KOPT-K1 (cell line): ENCODE results near the gene ASIC4.

Experiments used
- H3K27ac ChIP-seq: fragments of 200-600 bp; sonication (generic); 2 replicates; pipeline ENCODE4 v1.5.1; 2016; ENCODE audit warnings: antibody characterized with exemption, mild to moderate bottlenecking, low read depth, low read length; ENCODE audit not compliant: poor library complexity, severe bottlenecking
- H3K36me3 ChIP-seq: fragments of 200-600 bp; sonication (generic); 2 replicates; pipeline ENCODE4 v1.5.1; 2017; ENCODE audit warnings: antibody characterized with exemption, mild to moderate bottlenecking, low read length, moderate library complexity; ENCODE audit not compliant: insufficient read depth
- H3K9me3 ChIP-seq: fragments of 200-600 bp; sonication (generic); 2 replicates; pipeline ENCODE4 v1.5.1; 2017; ENCODE audit warnings: antibody characterized with exemption, low read length, mild to moderate bottlenecking; ENCODE audit not compliant: insufficient read depth, poor library complexity, severe bottlenecking

The ASIC4 gene

DNA sequence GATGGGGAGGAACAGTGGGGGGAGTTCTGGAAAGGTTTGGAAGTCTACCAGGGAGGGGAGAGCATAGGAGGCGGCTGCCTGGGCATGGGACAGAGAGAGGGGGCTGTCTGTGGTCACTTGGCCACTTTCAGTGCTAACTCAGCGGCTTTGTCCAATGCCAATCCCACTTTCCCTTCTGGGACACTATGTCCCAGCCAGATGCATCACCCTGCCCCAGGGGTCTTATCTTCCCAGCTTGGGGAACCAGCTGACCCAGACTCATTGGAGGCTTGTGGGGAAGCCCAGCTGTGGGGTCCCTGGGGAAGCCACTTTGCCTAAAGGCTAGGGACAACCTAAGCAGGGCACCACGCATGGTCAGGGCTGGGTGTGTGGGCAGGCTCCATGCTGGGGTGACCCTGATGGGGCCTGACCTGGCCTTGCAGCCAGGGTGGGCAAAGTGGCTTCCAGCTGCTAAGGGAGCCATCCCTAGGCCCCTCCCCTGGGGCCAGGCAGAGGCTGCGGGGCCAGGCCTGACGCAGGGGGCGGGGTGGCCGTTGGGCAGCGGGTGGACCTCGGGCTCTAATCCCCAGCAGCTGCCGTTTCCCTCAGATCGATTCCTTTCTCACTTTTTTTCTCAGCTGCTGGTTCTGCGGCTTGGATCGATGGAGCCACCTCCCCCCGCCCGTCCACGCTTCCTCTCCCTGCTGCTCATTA lies 1.6 kb upstream of the ASIC4 start:
- no peaks in the 10 kb centered on the region for H3K9me3 ChIP-seq
- no peak overlapping the region for H3K27ac ChIP-seq
- H3K36me3 ChIP-seq, result no peaks in the 10 kb centered on the region

DNA sequence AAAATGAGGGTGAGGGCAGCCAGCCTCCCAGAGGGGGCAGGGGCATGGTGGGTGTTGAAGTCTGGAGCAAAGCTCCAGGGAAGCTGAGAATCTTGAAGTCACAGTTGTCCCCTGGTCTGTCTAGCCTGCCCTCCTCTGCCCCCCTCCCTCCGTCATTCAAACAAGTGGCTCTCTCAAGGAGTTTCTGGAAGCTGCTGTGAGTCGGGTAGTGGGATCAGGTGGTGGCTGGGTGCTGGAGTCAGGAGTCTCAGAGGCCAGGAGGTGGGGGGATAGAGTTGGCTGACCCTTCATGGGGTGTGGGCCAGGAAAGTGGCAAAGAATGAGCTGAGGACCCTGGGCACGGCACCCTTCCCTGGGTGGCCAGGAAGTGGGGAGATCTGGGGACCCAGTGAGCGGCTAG lies 495 bp upstream of the ASIC4 start:
- H3K27ac ChIP-seq, result no peak overlapping the region

DNA sequence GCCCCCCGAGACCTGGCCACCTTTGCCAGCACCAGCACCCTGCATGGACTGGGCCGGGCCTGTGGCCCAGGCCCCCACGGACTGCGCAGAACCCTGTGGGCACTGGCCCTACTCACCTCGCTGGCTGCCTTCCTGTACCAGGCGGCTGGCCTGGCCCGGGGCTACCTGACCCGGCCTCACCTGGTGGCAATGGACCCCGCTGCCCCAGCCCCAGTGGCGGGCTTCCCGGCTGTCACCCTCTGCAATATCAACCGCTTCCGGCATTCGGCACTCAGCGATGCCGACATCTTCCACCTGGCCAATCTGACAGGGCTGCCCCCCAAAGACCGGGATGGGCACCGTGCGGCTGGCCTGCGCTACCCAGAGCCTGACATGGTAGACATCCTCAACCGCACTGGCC lies 554 bp downstream of the ASIC4 start:
- no peaks in the 10 kb centered on the region for H3K9me3 ChIP-seq
- no peaks in the 10 kb centered on the region for H3K36me3 ChIP-seq
- H3K27ac ChIP-seq, result no peak overlapping the region

More for the DNA sequence above, 495 bp upstream of the ASIC4 start:
- H3K36me3 ChIP-seq, result no peaks in the 10 kb centered on the region
- H3K9me3 ChIP-seq, result no peaks in the 10 kb centered on the region

GRCh38 chr2:219515874-219516629 lies 1.8 kb downstream of the ASIC4 start:
- no peaks in the 10 kb centered on the region for H3K36me3 ChIP-seq
- no peak overlapping the region for H3K27ac ChIP-seq
- no peaks in the 10 kb centered on the region for H3K9me3 ChIP-seq

- Histone ChIP-seq H3K9me3 (no peaks in the 10 kb centered on the region), H3K36me3 (no peaks in the 10 kb centered on the region), H3K27ac (no peak overlapping the region)
Observed at GRCh38 chr2:219516888-219517287, 2.6 kb downstream of the ASIC4 start.

DNA sequence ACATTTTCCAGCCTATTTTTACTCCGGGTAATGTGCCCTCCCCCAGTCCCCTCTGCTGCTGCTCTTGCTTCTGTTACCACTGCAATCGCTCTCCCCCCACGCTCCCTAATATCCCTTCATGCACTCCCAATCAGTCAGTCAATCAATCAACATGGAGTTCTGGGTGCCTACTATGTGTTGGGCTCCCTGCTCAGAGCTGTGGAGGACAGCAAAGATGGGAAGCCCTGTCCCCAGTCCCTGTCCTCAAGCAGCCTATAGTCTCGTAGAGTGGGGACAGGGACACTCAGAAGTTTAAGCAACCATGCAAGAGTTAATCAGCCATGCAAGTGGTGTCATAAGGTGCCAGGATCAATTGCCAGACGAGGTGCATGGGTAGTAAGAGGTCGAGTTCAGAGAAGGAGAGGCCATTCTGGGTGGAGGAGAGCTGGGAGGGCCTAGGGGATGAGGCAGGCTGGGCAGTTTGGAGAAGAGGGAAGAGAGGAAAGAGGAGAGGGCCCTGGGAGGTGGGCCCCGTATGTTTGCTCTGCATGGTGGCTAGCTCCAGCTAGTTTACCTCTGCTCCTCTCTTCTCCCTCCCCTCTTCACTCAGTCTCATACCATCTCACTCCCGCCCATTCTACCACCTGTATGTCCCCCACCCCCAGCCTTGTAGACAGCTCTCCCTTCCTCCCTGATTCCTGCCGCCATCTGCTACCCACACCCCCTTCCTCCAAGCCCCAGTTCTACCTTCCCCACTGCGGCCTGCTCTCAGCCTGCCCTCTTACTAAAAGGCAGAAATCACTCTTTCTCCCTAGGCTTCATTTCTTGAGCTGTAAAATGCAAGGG lies 3.9 kb downstream of the ASIC4 start:
- no peaks in the 10 kb centered on the region for H3K36me3 ChIP-seq
- H3K27ac ChIP-seq, result no peak overlapping the region

GRCh38 chr2:219519526-219519916 lies 5.2 kb downstream of the ASIC4 start:
- H3K9me3 ChIP-seq, result no peaks in the 10 kb centered on the region
- no peak overlapping the region for H3K27ac ChIP-seq
- H3K36me3 ChIP-seq, result no peaks in the 10 kb centered on the region

More for the DNA sequence above, 3.9 kb downstream of the ASIC4 start:
- H3K9me3 ChIP-seq, result no peaks in the 10 kb centered on the region

DNA sequence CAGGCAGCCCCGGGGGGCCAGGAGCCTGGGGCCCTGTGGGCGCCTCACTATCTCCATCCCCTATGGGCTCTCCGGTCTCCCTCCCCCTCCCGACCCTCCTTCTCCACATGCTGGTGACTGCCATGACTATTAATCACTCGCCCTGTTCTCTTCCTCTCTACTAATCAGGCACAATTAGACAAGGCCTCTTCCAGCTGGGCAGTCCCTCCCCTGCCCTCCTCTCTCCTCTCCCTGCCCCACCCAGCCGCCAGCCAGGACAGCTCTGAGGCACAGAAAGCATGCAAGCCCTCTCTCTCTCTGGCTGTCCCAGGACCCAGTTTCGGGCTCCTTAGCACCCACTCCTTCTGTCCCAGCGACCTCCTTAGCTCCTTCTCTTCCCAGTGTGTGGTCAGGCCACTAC lies 5.8 kb downstream of the ASIC4 start:
- Histone ChIP-seq H3K9me3 (no peaks in the 10 kb centered on the region), H3K27ac (no peak overlapping the region), H3K36me3 (no peaks in the 10 kb centered on the region)

DNA sequence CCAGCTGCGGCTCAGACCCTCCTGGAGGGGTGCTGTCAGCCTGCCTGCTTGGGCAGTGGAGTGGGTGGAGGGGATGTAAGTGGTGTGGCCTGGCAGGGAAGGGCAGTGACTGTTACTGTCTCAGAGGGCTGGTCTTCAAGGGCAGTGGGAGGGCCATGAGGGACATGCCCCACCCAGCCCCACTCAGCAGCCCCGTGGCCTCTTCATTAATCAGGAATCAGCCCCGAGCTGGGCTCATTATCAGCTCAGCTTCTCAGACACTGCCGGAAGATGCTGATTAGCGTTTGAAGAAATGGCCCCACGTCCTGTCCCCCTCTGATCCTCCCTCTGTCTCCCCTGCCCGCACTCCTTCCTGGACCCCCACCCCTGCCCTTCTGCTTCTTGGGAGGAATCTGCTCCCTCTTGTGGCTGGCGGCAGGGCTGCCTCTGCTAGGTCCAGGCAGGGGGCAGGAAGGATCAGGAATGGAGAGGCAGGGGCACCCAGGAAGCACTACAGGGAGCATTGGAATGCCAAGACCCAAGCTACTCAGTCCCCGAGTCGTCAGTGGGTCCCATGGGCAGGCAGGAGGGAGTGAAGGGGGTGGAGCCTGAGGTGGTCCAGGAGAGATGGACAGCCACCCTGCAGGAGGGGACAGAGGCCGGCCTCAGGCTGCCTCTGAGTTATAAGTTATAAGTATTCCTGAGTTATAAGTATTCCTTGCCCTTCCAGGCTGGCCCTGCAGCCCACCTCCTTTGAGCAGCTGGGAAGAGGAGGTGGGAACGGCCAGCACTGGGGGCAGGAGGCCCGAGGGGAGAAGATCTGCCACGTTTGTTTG lies 7.0 kb downstream of the ASIC4 start:
- Histone ChIP-seq H3K36me3 (no peaks in the 10 kb centered on the region), H3K9me3 (no peaks in the 10 kb centered on the region), H3K27ac (no peak overlapping the region)

DNA sequence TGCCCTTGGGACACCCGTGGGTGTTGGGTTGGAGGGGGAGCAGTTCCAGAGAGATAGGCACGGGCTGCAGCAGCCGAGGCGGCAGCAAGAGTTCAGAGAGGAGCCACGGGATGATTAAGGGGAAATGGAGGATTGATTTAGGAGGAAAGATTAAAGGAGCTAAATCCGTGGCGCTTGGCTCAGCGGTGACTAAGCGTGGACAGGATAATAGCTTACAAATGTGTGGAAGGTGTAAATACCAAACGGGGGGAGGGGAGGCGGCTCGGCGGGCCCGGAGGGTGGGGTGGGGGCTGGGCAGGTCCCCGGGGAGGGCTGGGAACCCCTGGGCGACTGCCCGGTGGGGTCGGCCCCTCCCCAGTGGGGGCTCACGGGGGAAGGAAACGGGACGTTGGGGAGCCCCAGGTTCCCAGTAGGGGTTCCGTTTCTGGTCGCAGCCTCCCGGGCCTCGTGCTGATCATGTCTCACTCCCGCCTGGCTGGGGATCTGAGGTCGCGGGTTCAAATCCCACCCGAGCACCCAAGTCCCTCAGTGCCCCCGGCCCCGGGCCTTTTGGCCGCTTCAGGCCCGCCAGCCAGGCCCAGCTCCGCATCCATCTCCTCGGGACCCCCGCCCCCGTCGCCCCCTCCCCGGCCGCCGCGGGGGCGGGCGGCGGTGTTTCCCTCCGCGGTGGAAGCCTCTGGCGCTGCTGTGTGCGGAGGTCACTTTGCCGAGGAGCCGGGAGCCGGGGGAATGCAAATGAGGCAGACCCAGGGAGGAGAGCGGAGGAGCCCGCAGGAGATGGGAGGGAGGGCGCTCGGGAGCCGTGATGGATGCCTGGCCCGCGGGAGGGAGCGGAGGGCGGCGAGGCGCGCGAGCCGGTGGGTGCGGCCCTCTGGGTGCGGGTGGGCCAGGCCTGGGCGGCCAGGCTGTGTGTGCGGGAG lies 8.1 kb downstream of the ASIC4 start:
- no peaks in the 10 kb centered on the region for H3K9me3 ChIP-seq
- no peak overlapping the region for H3K27ac ChIP-seq
- H3K36me3 ChIP-seq, result no peaks in the 10 kb centered on the region

GRCh38 chr2:219523031-219523671 lies 8.9 kb downstream of the ASIC4 start:
- Histone ChIP-seq H3K27ac (no peak overlapping the region), H3K9me3 (no peaks in the 10 kb centered on the region), H3K36me3 (no peaks in the 10 kb centered on the region)

DNA sequence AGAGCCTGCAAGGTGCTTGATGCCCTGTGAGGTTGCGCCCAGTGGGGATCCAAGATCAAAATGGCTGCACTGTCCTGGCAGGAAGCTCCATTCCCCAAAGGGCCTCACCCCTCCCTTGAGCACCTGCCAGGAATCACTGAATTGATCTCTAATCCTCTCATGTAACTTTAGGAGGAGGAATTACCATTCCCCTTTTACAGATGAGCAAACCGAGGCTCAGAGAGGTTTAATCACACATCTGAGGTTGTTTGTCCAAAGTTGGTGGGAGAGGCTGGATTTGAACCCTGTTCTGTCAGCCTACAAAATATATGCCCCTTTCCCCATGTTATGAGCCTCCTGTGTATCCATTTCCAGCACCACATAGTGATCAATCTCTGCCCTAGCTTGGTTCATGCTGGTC lies 10.5 kb downstream of the ASIC4 start:
- Histone ChIP-seq H3K9me3 (no peaks in the 10 kb centered on the region), H3K36me3 (no peaks in the 10 kb centered on the region), H3K27ac (no peak overlapping the region)

GRCh38 chr2:219525533-219526232 lies 11.4 kb downstream of the ASIC4 start:
- Histone ChIP-seq H3K36me3 (no peaks in the 10 kb centered on the region), H3K9me3 (no peaks in the 10 kb centered on the region), H3K27ac (no peak overlapping the region)
